Heart left ventricle (tissue), 13 donors: Measurements from ENCODE around the gene C16orf95.

Experiments
- POLR2A ChIP-seq, 2 donors: fragments of 450-650 bp; IDR thresholded peaks; one replicate each; pipeline ENCODE4 v1.6.1; 2017; ENCODE audit warnings: antibody characterized with exemption in 2 of 2, mild to moderate bottlenecking in 2 of 2, moderate library complexity in 2 of 2
- TF ChIP-seq, protein P1 (sequence below), 12 donors: fragments of 200-600 bp; sonication (generic) in 4 of 12; IDR thresholded peaks; one replicate each; pipeline versions ENCODE4 v1.5.0 to v1.8.0; 2018 to 2022; ENCODE audit warnings: antibody characterized with exemption in 12 of 12, mild to moderate bottlenecking in 5 of 12
- donor health status: ischemic (EF 13 %, LVEDD 7.1; RV severe dilation, severe dysfunction).
- donor health status: DM: no; HTN: yes; CAD: no.
- donor health status: DM: no; HTN: no; CAD: no.
- donor health status: ischemic (EF 25% LVEDD 6.9; RV normal size, moderate dysfunction).
- donor health status: ischemic (EF 25% LVEDD 5.7; RV mildly dilated, moderate dysfunction).
- donor health status: ischemic (EF 35%, LVEDD 5.7; RV mildly dilated, moderate dysfunction).
- donor health status: nonischemic (EF 11% LVEDD 7.7; RV severe dilation, severe dysfunction).
- donor health status: DM: yes; HTN: yes; CAD: no.
- donor health status: PGD.
- donor health status: ischemic (EF 29% LVEDD 5.4; RV normal size, mild dysfunction).
- donor health status: nonischemic (EF 23%, LVEDD 6.1; RV moderate dilation, normal function).

DNA sequence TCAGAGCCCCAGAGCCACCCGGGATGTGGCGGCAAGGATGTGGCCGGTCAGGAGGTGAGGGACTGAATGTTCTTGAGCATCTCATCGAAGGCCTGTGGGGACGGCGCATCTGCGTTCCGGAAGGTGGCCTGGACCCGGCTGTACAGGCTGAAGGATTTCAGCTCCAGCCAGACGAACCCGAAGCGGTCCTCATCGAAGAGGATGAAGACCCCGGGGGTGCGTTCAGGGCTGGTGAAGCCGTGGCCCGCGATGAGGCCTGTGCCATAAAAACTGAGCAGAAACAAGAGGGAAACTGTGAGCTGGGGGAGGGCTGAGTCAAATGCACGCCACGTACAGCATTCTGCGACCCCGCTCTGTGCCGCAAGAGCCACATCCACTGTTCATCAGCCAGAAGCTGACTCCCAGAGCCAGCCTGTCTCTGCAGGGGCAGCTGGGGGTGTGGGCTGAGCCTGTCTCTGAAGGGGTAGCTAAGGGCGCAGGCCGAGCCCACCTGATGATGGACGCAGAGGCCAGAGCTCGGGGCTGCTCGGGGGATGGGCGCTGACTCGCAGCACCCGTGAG is 14.1 kb upstream of the C16orf95 start:
- TF ChIP-seq, protein P1, sequence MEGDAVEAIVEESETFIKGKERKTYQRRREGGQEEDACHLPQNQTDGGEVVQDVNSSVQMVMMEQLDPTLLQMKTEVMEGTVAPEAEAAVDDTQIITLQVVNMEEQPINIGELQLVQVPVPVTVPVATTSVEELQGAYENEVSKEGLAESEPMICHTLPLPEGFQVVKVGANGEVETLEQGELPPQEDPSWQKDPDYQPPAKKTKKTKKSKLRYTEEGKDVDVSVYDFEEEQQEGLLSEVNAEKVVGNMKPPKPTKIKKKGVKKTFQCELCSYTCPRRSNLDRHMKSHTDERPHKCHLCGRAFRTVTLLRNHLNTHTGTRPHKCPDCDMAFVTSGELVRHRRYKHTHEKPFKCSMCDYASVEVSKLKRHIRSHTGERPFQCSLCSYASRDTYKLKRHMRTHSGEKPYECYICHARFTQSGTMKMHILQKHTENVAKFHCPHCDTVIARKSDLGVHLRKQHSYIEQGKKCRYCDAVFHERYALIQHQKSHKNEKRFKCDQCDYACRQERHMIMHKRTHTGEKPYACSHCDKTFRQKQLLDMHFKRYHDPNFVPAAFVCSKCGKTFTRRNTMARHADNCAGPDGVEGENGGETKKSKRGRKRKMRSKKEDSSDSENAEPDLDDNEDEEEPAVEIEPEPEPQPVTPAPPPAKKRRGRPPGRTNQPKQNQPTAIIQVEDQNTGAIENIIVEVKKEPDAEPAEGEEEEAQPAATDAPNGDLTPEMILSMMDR (IDR thresholded peaks at IDR 0.05): no peak
- no peak for TF ChIP-seq POLR2A (IDR thresholded peaks at IDR 0.05)
